ENCODE measurements around the gene GOLIM4.

GOLIM4 gene

DNA sequence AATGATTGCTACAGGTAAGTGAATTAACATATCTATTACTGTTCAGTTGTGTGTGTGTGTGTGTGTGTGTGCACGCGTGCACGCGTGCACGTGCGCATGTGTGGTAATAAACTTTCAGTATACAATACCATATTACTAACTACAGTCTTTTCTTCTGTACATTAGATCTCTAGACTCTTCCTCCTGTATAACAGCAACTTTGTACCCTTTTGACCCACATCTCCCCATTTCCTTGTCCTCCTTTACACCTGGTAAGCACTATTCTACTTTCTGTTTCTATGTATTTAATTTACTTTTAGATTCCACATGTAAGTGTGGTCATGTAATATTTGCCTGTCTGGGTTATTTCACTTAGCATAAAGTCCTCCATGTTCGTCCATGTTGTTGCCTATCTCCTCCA, 29.1 kb upstream of the GOLIM4 start:
- H3K27ac ChIP-seq, result no peak overlapping the region

GRCh38 chr3:168124291-168124690, 28.6 kb upstream of the GOLIM4 start:
- no peak overlapping the region for H3K27ac ChIP-seq
- TF ChIP-seq CTCF (IDR thresholded peaks at IDR 0.05) (no peak), ZFX (IDR thresholded peaks at IDR 0.05; ENCODE audit: borderline replicate concordance) (no peak)

More for the DNA sequence above, 29.1 kb upstream of the GOLIM4 start:
- TF ChIP-seq ZFX (IDR thresholded peaks at IDR 0.05; ENCODE audit: borderline replicate concordance) (no peak), CTCF (IDR thresholded peaks at IDR 0.05) (no peak)

- TF ChIP-seq CTCF (IDR thresholded peaks at IDR 0.05) (no peak), ZFX (IDR thresholded peaks at IDR 0.05; ENCODE audit: borderline replicate concordance) (no peak)
- no peak overlapping the region for H3K27ac ChIP-seq
Measured at GRCh38 chr3:168123201-168124176, 27.8 kb upstream of the GOLIM4 start.

DNA sequence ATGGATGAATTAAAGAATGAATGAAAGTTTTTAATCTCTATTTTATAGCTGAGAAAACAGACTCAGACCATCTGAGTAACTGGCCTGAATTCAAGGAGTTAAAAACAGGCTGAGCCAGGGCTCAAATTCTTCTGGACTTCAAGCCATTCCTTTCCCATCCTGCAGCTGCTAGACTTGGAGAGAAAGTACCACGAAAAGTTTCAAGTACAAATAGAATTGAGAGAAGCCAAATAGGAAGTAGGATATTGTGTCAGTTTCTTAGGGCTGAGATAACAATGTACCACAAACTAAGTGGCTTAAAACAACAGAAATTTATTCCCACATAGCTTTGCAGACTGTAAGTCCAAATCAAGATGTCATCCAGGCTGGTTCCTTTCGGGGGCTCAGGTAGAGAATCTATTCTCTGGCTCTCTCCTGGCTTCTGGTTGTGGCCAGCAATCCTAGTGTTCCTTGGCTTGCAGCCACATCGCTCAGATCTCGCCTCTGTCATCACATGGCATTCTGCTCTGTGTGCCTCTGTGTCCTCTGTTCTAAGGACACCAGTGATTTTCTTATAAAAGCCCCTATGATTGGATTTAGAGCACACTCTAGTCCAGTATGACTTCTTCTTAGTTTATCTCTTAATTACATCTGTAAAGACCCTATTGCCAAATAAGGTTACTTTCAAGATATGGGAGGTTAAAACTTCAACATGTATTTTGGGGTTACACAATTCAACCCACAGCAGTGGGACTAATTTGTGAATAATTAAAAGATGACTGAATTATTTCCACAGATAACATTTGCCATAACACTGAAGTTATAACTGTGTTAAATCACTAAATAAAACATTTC, 25.7 kb upstream of the GOLIM4 start:
- no peak overlapping the region for H3K27ac ChIP-seq
- no peak for TF ChIP-seq ZFX (IDR thresholded peaks at IDR 0.05; ENCODE audit: borderline replicate concordance)
- TF ChIP-seq CTCF (IDR thresholded peaks at IDR 0.05), result no peak

- no peak for TF ChIP-seq CTCF (IDR thresholded peaks at IDR 0.05)
- TF ChIP-seq ZFX (IDR thresholded peaks at IDR 0.05; ENCODE audit: borderline replicate concordance), result no peak
- no peak overlapping the region for H3K27ac ChIP-seq
Measured at GRCh38 chr3:168117853-168118313, 22.2 kb upstream of the GOLIM4 start.

DNA sequence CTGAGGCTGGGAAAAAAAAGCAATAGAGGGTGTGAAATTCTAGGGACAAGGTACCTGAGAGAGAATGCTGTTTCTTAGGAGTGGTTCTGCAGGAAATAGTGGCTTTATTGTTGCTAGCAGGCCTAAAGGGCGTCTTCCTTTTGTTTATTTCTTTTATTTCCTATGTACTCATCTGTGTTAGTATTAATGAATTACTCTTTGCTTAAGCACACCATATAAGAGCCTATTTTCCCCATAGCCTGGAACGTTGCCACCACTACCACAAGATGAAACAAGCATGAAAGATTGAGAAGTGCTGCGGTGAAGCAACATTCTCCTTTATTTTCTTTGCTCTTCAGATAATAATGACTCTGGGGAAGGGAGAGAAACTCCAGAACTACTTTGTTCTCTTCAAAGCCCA, 21.3 kb upstream of the GOLIM4 start:
- TF ChIP-seq ZFX (IDR thresholded peaks at IDR 0.05; ENCODE audit: borderline replicate concordance) (no peak), CTCF (IDR thresholded peaks at IDR 0.05) (no peak)
- H3K27ac ChIP-seq, result no peak overlapping the region
